ENCODE data around the gene HDHD3.
"Not testable (repeated sequence)": the region's sequence is repeated elsewhere in the genome, so short reads cannot be mapped to it uniquely, and the experiment has no call there.

The HDHD3 gene

DNA sequence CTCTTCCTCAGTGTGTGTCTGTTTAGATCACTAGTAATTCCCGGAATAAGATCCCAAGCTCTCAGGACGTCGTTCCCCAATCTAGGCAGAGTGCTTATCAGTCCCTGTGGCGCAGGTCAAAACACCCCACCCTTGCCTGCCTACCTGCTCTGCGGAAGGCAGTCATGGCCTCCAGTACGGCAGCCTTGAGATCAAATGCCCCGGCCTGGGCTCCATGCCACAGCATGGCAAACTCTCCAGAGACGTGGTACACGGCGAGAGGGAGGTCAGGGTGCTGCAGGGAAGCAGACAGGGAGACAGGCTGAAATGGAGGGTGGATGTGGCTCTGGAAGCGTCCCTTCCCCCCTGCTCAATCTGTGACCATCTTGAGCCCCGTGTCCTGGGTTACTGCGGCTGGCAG, 12.0 kb upstream of the HDHD3 start:
- no peak for DNase-seq

DNA sequence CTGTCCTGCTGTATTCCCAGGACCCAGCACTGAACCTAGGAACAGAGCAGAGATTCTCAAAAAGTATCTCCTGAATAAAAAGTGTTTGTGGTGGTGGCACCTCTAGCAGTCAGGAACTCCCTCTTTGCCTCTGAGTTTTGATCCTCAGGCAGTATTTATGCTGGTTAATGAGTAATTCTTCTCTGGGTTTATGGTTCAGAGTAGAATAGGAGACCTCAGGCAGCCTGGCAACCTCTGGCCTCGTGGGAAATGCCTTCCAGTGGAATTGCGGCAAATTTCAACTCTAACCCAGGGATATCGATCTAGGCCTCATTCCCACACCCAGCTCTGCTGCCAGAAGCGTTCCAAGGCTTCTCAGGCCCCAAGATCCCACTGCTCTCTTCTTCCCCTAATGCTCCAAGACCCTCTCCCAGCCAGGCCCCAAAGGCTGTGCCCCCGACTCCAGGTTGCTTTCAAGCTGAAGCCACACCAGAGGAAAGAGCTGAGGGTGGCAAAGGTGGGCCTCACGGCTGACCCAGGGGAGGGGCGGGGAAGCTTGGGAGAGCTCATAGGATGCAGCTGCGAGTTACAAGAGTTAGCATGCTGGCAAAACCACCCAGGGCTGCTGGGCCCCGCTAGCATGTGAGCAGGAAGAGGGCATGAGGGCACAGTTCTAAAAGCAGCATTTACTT, 10.9 kb upstream of the HDHD3 start:
- DNase-seq, result no peak

DNA sequence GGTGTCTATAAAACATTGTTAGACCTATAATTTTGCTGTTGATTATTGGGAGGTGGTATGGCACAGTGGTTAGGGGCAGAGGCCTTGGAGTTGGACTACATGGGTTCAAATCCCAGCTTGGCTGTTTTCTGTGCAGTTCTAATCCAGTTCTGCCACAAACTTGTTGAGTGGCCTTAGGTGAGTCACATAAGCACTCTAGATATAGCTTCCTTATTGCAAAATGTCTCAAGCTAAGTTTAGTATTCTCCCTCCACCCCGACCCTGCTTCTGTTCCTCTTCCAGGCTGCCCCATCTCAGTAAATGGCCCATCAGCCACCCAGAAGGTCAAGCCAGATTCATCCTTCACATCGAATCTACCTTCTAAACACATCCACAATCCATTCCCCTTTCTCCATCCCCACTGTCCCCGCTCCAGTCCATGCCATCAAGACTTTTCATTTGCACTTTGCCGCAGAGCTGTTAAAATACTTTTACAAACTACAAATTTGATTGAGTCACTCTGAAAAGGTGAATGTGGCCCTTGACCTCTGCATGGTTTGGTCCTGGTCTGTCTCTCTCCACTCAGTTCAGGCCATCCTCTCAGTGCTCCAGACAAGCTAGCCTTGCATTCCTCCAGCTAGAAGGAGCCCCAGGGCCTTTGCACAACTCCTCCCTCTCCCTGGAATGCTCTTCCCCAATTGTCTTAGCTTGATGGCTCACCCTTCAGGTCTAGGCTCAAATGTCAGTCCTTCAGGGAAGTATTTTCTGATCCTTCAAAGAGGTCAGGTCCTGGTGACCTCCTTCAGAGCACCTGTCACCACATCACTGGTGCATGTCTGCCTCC, 10.0 kb upstream of the HDHD3 start:
- no peak for DNase-seq

DNA sequence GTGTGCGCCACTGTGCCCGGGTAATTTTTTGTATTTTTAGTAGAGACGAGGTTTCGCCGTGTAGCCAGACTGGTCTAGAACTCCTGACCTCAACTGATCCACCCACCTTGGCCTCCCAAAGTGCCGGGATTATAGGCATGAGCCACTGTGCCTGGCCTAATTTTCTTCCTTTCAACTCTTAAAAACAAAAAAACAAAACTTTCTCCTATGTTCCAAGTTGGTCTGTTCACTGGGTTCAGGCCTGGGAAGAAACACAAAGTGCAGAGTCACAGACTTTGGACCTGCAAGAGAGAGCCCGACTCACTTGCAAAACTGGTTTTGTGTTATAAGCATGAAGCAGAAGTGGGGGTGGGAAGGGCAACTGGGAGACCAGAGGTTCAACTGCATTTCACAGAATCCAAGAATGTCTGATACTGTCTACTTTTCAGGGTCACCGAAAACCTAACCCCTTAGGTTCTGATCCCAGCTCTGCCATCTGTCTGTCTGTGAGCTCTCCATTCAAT, 5.2 kb upstream of the HDHD3 start:
- no peak for DNase-seq

GRCh38 chr9:113381441-113381840, 4.7 kb upstream of the HDHD3 start:
- DNase-seq, result not testable (repeated sequence)

DNA sequence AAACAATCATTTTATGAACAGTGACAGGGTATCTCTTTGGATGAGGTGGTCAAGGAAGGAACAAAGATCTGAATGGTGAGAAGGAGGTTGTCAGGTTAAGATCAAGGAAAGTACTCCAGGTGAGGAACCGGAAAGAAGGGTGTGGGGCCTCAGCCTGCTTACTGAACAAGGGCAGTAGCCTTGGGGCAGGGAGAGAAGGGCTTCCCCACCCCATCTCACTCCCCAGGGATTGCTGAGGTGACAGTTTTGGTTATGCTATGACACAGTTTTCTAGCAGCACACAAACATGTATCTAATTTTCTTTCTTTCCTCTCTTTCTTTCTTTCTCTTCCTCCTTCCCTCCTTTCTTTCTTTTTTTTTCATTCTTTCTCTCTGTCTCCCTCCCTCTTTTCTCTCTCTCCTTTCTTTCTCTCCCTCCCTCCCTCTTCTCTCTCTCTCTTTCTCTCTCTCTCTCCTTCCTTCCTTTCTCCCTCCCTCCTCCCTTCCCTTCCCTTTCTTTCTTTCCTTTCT, 4.1 kb upstream of the HDHD3 start:
- no peak for DNase-seq

- not testable (repeated sequence) for DNase-seq
Measured at GRCh38 chr9:113379829-113380210, 3.0 kb upstream of the HDHD3 start.

DNA sequence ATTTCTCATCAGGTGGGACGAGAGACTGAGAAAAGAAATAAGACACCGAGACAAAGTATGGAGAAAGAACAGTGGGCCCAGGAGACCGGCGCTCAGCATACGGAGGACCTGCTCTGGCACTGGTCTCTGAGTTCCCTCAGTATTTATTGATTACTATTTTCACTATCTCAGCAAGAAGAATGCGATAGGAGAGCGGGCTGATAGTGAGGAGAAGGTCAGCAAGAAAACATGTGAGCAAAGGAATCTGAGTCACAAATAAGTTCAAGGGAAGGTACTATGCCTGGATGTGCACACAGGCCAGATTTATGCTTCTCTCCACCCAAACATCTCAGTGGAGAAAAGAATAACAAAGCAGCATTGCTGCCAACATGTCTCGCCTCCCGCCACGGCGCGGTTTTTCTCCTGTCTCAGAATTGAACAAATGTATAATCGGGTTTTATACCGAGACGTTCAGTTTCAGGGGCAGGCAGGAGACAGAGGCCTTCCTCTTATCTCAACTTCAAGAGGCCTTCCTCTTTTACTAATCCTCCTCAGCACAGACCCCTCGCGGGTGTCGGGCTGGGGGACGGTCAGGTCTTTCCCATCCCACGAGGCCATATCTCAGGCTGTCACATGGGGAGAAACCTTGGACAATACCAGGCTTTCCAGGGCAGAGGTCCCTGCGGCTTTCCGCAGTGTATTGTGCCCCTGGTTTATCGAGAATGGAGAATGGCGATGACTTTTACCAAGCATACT, 2.5 kb upstream of the HDHD3 start:
- DNase-seq, result not testable (repeated sequence)

GRCh38 chr9:113375057-113376023, 1.4 kb downstream of the HDHD3 start:
- no peak for DNase-seq

DNA sequence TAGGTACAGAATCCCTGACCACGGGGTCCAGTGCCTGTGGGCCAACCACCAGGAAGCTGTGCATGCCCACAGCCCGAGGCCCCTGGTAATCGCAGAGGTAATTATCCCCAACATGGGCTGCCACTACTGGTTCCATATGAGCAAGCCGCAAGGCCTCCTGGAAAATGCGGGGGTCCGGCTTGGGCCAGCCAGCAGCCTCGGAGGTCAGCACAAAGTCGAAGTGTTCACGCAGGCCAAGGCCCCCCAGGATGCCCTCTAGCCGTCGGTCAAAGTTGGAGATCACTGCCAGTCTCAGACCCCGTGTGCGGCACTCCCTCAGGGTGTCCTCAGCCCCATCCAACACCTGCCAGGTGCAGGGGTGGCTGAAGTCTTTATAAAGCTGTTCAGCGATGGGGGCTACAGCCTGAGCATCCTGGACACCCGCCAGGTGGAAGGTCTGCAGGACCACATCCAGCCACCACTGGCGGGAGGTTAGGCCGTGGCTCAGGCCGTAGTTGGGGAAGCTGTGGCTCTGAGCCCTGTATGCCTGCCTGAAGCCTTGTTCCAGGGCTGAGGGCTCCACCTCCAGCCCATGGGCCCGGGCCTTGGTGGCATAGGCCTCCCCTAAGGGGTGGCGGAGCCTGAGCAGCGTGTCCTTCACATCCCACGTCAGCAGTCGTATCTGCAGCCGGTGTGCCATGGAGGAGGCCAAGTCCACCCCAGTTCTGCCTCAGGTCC, 3.0 kb downstream of the HDHD3 start:
- DNase-seq, result no peak

DNA sequence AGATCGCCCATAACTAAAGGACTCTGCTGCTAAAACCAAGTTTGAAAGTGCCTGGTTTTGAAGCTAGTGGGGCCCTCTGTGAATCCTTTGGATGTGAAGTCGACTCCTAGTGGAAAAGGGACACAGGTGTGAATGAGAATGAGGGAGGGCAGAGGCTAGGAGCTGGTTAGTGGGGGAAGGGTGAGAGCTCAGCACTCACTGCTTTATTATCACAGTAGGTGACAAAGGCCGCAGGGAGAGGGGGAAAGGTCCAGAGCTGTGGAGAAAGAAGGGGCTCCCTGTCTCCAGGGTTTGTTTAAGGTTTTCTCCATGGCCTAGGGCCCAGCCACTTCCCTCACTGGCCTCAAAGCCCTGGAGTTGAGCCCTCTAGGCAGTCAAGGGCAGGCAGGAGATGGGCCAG, 3.5 kb downstream of the HDHD3 start:
- no peak for DNase-seq

DNA sequence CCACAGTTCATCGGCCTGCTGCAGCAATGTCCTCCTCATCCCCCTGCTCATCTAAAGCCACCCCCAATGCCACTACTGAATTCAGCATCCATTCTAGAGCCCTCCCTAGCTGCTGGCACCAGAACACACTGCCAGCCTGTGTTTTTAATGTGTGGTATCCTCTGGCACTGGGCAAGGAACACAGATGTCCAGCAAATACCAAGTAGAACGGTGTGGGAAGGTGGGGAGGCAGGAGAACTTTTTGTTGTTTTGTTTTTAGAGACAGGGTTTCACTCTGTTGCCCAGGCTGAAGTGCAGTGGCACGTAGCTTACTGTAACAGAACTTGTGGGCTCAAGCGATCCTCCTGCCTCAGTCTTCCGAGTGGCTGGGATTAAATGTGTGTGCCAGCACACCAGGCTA, 4.7 kb downstream of the HDHD3 start:
- DNase-seq, result no peak

DNA sequence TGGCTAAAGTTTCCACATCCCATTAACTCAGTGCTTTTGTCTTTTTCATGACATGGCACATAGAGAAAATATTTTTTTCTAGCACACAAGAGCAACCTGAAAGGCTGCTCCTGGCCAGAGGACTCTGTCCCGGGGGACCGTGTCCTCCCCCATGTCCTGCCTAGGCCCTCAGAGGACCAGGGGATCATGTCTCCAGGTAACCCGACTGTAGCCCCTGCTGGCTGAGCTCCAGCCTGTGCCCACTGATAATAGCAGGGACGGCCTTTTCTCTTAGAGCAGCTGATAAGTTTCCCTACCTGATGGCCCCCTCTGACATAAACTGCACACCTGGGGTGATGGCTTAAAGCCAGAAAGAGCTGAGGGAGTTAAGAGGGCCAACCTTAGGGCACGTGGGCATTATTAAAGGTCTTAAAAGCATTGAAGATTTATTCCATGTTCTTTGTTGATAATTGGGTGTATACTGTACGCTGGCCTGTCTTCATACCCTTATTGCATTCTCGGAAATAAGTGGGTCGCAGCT, 5.9 kb downstream of the HDHD3 start:
- no peak for DNase-seq

DNA sequence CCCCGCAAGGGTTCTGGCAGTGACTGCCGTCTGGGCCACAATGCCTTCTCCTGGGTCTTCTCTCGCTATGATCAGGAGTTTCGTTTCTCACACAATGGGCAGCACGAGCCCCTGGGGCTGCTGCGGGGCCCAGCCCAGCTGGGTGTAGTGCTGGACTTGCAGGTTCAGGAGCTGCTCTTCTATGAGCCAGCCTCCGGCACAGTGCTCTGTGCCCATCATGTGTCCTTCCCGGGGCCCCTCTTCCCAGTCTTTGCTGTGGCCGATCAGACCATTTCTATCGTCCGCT, 7.0 kb downstream of the HDHD3 start:
- no peak for DNase-seq

- no peak for DNase-seq
Measured at GRCh38 chr9:113368982-113369854, 7.6 kb downstream of the HDHD3 start.

DNA sequence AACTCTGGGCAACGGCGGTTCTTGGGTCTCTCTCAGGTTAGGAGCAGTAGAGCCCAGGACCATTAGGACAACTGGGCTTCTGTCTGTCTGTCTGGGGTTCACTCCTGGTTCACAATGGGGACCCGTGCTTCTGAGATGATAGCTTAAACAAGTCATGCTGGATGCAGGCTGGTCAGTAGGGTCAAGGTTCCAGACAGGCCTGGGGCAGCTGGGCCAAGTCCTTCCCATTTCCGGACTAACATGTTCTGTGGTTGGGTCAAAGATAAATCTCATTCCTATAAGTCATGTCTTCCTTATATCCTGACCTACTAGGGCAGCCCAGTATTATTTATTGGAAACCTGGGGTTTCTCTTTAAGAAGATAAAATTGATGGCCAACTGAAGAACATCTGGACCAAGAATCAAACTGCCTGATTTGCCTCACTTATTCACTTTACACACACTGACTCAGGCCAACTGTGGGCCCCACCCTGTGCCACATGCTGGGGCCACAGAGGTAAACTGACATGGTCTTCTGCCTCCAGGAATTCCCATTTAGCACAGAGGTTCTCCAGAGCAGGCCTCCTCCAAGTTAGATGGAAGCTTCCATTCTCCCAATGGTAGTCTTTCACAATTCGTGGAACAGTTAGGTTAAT, 8.3 kb downstream of the HDHD3 start:
- DNase-seq, result no peak

GRCh38 chr9:113365652-113366051, 11.1 kb downstream of the HDHD3 start:
- DNase-seq, result not testable (repeated sequence)

- DNase-seq, result no peak
Measured at GRCh38 chr9:113364951-113365350, 11.8 kb downstream of the HDHD3 start.

- no peak for DNase-seq
Measured at GRCh38 chr9:113363336-113363735, 13.4 kb downstream of the HDHD3 start.
